Ovary (tissue), 9 donors: Measurements from ENCODE around the gene AGO4. TPM values are rescaled to one million over a fixed set of nuclear protein-coding genes. Genes with fewer than 3 reads are reported as not detected.
"Not testable (repeated sequence)": the region's sequence is repeated elsewhere in the genome, so short reads cannot be mapped to it uniquely, and the experiment has no call there.

ENCODE experiments used
- DNase-seq, 5 donors: peaks; one replicate each; pipeline ENCODE4 v3.0.0-alpha.2; 2019 to 2020
- H3K27ac ChIP-seq, 2 donors: fragments of 200-600 bp; one replicate each; pipeline versions ENCODE4 v1.5.1 to v1.8.0; 2019 to 2022
- H3K27me3 ChIP-seq: fragments of 200-600 bp; one replicate; pipeline ENCODE4 v1.8.0; 2022
- H3K36me3 ChIP-seq: fragments of 200-600 bp; sonication (generic); one replicate; pipeline ENCODE4 v1.5.1; 2019
- H3K4me1 ChIP-seq: one replicate; pipeline ENCODE4 v1.8.1; 2013; ENCODE audit warnings: mild to moderate bottlenecking, moderate library complexity; ENCODE audit not compliant: insufficient read depth
- H3K4me3 ChIP-seq: fragments of 200-600 bp; sonication (generic); one replicate; pipeline ENCODE4 v1.5.1; 2017
- H3K9me3 ChIP-seq, 2 donors: fragments of 200-600 bp in 1 of 2; sonication (generic) in 1 of 2; one replicate each; pipeline versions ENCODE4 v1.5.1 to v1.8.1; 2013 to 2019; ENCODE audit warnings: mild to moderate bottlenecking in 1 of 2, moderate library complexity in 1 of 2
- CTCF ChIP-seq, 3 donors: fragments of 450-650 bp in 2 of 3; fragments of 200-600 bp in 1 of 3; IDR thresholded peaks; one replicate each; pipeline versions ENCODE4 v1.5.1 to v1.8.0; 2016 to 2022; ENCODE audit warnings: antibody characterized with exemption in 3 of 3, mild to moderate bottlenecking in 1 of 3
- EP300 ChIP-seq: sonication (generic); formaldehyde crosslinking; IDR thresholded peaks from one replicate; pipeline ENCODE4 v1.6.1; 2017; ENCODE audit warnings: antibody characterized with exemption
- POLR2A ChIP-seq: fragments of 450-650 bp; IDR thresholded peaks from one replicate; pipeline ENCODE4 v1.6.1; 2017; ENCODE audit warnings: antibody characterized with exemption, mild to moderate bottlenecking, moderate library complexity
- WGBS, 3 donors: extraction: QIAGEN DNeasy Blood & Tissue Kit in 1 of 3; methylation state at CpG; one replicate each; pipeline versions ENCODE4 v1.1.5 to v1.1.7; 2013 to 2017; 5-methylcytosine and 5-hydroxymethylcytosine counted together
- intact Hi-C, 4 donors: fragments of 100-400 bp; cut with DNase I; formaldehyde crosslinking; loops; one replicate each; pipeline versions ENCODE4 v1.11.0 to v1.15.1; 2022 to 2023
- polyA plus RNA-seq, 2 donors: library from polyadenylated mRNA; stranded (reverse); fragments of 200-250 nt in 1 of 2; fragments of 350-450 nt in 1 of 2; fragmentation: Illumina TruSeq in 1 of 2; extraction: RNeasy Lipid Tissue Mini Kit (QIAGEN cat#74804) in 1 of 2; gene quantifications; one replicate each; pipeline ENCODE4 v1.2.3, GENCODE V29; 2013 to 2014
- total RNA-seq, 7 donors: library from RNA; depleted of rRNA in 2 of 7; stranded (reverse); fragments of >200 nt in 2 of 7; fragmentation: NEBNext Ultra II Directional in 3 of 7; extraction: Animal tissue kit (Norgen Biotek cat#: 25700) in 3 of 7; gene quantifications; one replicate each; pipeline versions ENCODE4 v1.1.0 to v1.2.4, GENCODE V29; 2016 to 2023
- donor health status: DM: no; HTN: no; CAD: no; lungs with moderate emphysema.
- donor health status: DM: no; HTN: no; CAD: no.
- donor health status: Bipolar disorder and iron deficiency.
- donor health status: DM: yes; HTN: yes; CAD: no.
- donor health status: DM: no; HTN: no; CAD: no.
- donor health status: DM: yes; HTN: yes; CAD: no.

The AGO4 gene
- total and polyA plus RNA-seq, 9 donors = 6.5 to 14.3 (median 9.9) TPM

DNA sequence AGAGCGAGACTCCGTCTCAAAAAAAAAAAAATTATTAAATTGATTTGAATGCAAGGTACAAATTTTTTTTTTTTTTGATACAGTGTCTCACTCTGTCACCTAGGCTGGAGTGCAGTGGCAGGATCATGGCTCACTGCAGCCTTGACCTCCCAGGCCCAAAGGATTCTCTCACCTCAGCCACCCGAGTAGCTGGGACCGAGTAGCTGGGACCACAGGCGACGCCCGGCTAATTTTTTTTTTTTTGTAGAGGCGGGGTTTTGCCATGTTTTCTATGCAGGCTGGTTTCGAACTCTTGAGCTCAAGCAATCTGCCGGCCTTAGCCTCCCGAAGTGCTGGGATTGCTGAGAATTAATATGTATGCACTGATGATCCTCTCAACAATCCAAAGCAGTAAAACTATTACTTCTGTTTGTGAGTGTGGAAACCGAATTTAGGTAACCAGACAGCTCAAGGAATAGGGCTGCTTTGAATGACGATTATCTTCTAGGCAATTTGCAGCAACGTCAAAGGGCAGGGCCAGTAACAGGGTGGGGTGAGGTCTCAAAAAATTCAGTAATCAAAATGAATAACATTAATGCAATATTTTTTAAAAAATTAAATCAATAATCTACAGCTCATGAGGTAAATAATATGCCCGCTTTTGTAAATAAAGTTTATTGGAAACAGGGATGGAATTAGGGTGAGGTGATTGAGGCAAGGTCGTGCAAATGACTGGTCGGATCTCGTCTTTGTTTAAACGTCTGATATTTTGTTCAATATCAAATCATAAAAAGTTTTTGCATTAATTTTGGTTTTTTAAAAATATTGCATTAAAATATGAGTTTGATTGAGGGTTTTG is 39.2 kb upstream of the AGO4 start:
- Histone ChIP-seq H3K27ac (no peak overlapping the region), H3K27me3 (no peaks in the 10 kb centered on the region), H3K36me3 (no peaks in the 10 kb centered on the region), H3K4me1 (no peaks in the 10 kb centered on the region), H3K4me3 (peak overlapping the region; percentile 42), H3K9me3 (no peaks in the 10 kb centered on the region)
- no peak for DNase-seq
- WGBS, 3 donors = 48 to 51% (median 49%) methylated on average over 19 of the region's 19 CpGs
- intact Hi-C loops = no loop called here
- TF ChIP-seq POLR2A = no peak
- TF ChIP-seq EP300 = no peak
- TF ChIP-seq CTCF (IDR thresholded peaks at IDR 0.05) = no peak

GRCh38 chr1:35769188-35769758 is 38.5 kb upstream of the AGO4 start:
- peak overlapping the region; percentile 42 for H3K4me3 ChIP-seq
- H3K36me3 ChIP-seq = no peaks in the 10 kb centered on the region
- no peak overlapping the region for H3K27ac ChIP-seq
- 0 to 1% (median 1%) methylated on average over 24 to 58 of the region's 58 CpGs for WGBS, 3 donors
- H3K9me3 ChIP-seq = no peaks in the 10 kb centered on the region
- no peaks in the 10 kb centered on the region for H3K4me1 ChIP-seq
- H3K27me3 ChIP-seq = no peaks in the 10 kb centered on the region
- intact Hi-C loops = no loop called here
- DNase-seq = peak; percentile 64 to 86 (median 77)
- TF ChIP-seq CTCF (IDR thresholded peaks at IDR 0.05) = peak in 1 of 3 donors; percentile 11
- TF ChIP-seq POLR2A = no peak
- no peak for TF ChIP-seq EP300

DNA sequence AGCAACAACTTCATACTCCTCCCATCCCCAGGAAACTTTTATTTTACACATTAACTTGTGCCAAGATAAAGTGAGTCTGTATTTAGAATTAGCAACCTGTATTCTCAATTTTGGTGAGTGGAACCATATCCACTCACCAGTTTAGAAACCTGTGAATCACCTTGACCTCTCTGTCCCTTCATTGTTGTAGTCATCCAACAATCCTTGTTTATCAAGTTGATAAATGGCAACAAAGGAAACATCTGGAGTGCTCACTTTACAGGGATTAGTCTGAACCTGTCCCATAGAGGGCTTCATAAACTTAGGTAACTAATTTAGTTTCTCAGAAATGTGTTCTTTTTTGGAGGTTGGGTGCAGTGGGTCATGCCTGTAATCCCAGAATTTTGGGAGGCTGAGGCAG is 34.1 kb upstream of the AGO4 start:
- intact Hi-C loops = no loop called here
- TF ChIP-seq POLR2A = no peak
- Histone ChIP-seq H3K4me3 (no peak overlapping the region), H3K36me3 (no peaks in the 10 kb centered on the region), H3K27ac (no peak overlapping the region), H3K4me1 (no peaks in the 10 kb centered on the region), H3K27me3 (no peaks in the 10 kb centered on the region), H3K9me3 (no peaks in the 10 kb centered on the region)
- DNase-seq = no peak

GRCh38 chr1:35776172-35776571 is 31.6 kb upstream of the AGO4 start:
- H3K4me1 ChIP-seq, DNase-seq, intact Hi-C loops, H3K9me3 ChIP-seq, H3K27me3 ChIP-seq, H3K4me3 ChIP-seq, H3K36me3 ChIP-seq, H3K27ac ChIP-seq: not testable (repeated sequence)
- WGBS, 3 donors = 75 to 88% (median 88%) methylated on average over 6 of the region's 6 CpGs

DNA sequence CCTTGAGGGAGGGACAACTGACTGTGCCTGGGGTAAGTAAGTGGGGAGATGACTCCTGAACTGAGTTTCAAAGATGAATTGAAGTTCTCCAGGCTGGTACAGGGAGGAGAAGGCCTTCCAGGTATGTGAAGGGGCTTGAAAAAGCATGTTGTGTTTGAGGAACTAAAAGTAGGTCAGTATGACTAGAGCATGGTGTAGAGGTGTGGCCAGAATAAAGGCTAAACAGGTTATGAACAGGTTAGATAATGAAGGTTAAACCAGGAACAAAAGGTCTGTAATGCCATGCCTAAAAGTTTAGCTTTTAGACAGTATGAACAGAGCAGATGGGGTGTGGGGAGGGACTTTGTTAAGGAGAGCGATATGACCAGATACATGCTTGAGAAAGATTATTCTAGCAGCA is 30.7 kb upstream of the AGO4 start:
- Histone ChIP-seq H3K4me1 (no peaks in the 10 kb centered on the region), H3K9me3 (no peaks in the 10 kb centered on the region), H3K27ac (no peak overlapping the region), H3K4me3 (no peak overlapping the region), H3K27me3 (no peaks in the 10 kb centered on the region), H3K36me3 (no peaks in the 10 kb centered on the region)
- WGBS, 3 donors = 91 to 100% (median 94%) methylated on average over 1 of the region's 1 CpG
- DNase-seq = no peak
- TF ChIP-seq CTCF (IDR thresholded peaks at IDR 0.05) = no peak
- TF ChIP-seq POLR2A = no peak
- TF ChIP-seq EP300 = no peak
- intact Hi-C loops = no loop called here
